NCI-H748 (cell line): Measurements from ENCODE around the gene FLYWCH2.

ENCODE experiments used
- DNase-seq: peaks from one replicate; lab custom pipeline; 2025; ENCODE audit not compliant: unreplicated experiment; lab: John Stamatoyannopoulos, UW

Gene FLYWCH2

GRCh38 chr16:2882650-2883457 is at the start of gene FLYWCH2:
FLYWCH2 (plus strand) TSS chr16:2883215; CDS start chr16:2896450, 13,235 bp downstream.
- DNase-seq, result peak; percentile 96

DNA sequence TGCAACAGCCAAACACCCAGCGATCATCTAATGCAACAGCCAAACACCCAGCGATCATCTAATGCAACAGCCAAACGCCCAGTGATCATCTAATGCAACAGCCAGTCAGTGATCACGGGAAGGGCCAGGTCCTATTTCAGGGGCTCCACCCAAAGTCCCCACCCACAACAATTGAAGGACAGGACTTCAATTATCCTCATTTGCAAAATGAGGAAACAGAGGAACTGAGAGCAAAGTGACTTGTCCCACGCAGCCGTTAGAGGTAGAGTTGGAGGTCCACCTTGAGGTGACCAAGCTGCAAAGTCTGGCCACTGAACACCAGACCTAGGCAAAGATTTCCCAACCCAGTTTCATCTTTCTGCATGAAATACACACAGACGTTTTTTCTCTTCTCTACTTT is 49.2 kb upstream of the FLYWCH2 start:
- no peak for DNase-seq

GRCh38 chr16:2834968-2835367 is 48.0 kb upstream of the FLYWCH2 start:
- DNase-seq, result no peak

DNA sequence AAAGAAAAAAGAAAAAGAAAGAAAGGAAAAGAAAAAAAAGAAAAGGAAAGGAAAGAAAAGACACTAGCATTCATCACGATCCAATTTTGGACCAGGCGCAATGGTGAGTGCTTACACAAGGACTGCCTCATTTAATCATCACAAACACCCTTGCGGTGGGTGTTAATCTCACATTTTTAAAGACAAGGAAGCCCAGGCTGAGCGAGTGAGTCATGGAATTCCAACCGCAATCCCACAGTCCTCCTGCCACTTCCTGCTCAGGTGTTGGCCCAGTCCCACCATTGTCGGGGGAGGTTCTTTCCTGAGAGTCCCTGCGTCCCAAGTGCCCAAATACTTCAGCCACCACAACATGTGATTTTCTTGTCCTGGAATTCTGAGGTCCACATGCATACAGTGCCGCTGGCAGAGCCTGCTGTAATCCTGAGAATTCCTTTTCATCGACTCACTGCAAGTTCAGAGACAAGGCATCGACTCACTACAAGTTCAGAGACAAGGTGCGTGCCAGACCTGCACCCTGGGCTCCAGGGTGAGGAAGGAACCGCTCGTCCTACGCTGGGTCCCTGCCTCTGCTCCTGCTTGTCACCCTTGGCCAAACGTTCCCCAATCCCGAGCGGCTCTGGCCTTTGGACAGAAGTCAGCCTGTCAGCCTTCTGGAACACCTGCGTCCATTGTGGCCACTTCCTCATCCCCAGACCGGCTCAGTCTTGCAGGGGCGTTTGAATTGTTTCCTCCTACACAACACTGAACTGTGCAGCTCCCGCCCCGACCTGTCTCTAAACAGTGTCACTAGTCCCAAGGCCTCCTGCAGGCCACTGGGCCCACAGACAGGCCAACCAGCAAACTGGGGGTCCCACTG is 47.1 kb upstream of the FLYWCH2 start:
- DNase-seq, result no peak

DNA sequence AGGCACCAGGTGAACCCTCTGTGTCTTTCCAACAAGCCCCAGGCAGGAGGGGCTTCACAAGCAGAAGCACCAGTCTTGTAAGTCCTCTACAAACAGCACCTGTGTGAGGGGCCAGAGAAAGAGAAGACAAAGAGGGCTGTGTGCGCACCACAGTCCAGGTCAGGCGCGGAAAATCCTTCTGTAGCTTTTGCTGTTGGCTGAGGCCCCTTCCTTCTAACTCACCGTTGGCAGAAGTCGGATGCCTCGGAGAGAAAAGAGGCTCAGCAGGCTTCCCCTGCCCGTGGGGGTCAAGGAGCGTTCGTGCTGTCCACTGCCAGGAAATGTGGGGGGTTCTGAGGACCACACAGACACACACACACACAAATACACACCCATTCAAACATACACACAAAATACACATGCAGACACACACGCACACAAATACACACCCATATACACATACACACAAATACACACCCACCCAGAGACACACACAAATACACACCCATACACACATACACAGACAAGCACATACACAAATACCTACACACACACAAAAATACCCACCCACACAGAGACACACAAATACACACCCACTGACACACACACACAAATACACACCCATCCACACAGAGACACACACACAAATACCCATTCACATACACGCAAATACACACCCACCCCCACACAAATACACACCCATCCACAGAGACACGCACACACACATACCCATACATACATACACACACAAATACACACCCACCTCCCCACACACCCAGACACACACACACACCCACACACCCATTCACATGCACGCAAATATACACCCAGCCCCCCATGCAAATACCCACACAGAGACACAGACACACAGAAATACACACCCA is 46.1 kb upstream of the FLYWCH2 start:
- no peak for DNase-seq

DNA sequence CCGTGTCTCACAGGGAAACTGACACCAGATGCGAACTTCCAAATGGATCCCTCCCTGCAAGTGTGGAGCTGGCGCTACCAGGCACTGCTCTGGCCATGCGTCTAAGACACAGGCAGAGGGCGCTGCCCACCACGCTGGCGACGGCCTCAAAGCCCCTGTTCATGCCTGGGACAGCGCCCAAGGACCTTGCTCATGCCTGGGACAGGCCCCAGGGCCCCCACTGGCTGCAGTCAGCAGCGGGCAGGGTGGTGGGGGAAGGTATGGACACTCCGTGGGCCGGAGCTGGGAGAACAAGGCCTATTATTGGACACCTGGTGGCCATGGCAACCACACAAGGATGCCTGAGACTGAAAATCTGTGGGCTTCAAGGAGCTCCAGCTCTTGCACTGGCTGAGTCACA is 44.1 kb upstream of the FLYWCH2 start:
- DNase-seq, result peak; percentile 51

DNA sequence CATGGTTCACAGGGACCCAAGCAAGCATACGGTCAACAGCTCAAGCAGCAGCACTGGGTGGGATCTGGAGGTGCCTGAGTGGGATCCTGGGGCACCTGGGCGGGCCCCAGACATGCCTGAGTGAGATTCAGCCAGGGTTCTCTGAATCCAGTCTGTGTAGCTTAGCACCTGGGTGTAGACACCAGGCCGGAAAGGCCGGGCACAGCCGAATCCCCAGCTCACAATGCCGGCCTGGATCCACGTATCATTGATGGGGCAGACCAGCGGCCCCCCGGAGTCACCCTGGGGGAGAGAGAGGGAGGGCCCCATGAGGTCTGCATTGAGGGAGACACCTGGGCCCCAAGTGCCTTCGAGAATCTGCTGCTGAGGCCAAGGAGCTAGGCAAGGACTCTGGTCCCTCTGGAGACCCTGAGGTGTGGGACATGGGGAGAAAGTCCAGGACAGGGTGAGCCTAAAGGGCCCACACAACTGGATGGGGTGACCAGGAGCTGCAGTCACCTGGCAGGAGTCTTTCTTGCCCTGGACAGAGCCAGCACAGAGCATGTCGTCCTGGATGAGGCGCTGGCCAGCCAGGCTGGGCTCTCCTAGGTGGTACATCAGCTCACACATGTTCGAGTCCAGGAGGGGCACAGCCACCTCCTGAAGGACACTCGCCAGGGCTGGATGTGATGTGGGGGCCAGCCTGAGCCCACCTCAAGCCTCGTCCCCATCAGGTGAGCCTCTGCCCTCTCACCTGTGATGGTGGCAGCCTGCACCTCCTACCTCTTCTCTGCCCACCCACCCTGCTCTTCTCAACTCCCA is 43.2 kb upstream of the FLYWCH2 start:
- DNase-seq, result no peak

- no peak for DNase-seq
These were observed 42.1 kb upstream of the FLYWCH2 start for GRCh38 chr16:2840914-2841313.

- no peak for DNase-seq
These were observed 41.2 kb upstream of the FLYWCH2 start for GRCh38 chr16:2841606-2842339.

DNA sequence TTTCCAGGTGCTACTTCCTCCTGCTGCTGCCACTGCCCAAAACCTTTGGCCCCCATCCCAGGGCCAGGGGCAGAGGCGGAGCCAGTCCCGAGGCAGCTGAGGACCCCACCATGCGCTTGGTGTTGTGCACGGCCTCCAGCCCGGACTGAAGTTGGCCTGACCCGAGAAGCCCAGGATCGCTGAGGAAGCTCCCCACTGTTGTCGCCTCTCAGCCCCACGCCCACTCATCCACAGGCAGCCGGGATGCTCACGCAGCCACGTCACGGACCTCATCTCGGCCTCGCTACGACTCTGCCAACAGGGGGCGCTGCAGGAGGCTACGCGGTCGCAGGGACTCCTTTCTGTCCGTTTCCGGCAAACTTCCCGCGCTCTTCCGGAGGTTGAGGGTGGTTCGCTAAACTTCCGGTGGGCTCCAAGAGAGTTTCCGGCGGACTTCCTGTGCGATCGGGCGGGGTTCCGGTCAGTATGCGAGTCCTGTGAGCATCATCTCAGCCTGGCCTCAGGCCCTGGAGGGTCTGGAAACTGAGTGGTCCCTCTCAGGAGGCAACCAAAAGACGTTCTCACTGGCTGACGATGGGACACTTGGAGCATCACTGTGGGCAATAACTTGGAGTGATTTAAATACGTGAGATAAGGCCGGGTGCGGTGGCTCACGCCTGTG is 40.5 kb upstream of the FLYWCH2 start:
- no peak for DNase-seq

GRCh38 chr16:2843526-2843925 is 39.5 kb upstream of the FLYWCH2 start:
- no peak for DNase-seq

DNA sequence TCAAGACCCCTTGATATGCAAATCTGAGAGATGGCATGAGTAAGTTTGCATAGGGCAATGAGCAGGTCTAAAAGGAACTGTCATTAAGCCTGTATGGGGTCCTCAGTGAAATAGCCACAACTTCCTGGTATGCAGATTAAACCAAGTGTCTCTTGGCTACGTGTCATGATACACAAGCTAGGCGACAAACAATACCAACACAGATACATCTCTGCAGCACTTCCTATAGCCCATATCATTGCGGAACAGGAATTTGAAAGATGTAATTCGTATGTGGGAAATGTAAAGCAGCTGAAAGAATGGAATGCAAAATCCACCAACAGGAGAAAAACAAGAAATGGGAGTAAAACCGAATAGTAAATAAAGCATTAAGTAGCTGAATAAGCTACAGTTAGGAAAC is 37.9 kb upstream of the FLYWCH2 start:
- DNase-seq, result no peak

DNA sequence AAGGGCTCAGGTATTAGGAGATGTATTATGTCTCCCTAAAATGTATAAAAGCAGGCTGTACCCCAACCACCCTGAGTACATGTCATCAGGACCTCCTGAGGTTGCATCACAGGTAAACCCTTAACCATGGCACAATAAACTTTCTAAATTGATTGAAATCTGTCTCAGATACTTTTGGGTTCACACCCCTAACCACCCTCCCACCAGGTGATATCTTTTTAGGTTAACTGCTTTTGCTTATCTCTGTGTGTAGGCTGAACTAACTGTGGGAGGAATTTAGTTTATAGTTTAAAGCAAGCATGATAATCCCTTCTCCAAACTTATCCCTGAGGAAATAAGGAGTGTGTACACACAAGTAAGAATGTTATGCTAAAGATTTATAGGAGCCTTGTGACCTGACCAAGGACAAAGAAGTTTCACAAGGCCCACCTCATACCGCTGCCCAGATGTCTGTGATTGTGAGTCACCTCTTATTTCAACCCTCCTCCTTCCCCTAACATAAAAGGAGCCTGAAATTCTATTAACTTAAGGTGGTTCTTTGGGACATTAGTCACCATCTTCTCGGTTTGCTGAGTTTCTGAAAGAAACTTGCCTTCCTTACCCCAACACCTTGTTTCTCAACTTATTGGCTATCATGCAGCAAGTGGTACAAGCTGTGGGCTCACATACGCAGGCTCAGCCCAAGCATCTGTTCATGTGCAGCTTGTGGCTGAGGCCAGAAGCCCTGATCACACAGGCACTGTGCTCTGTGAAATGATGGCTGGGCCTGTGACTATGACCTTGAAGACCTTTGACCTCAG is 36.3 kb upstream of the FLYWCH2 start:
- DNase-seq, result no peak

GRCh38 chr16:2848933-2849725 is 33.9 kb upstream of the FLYWCH2 start:
- no peak for DNase-seq

DNA sequence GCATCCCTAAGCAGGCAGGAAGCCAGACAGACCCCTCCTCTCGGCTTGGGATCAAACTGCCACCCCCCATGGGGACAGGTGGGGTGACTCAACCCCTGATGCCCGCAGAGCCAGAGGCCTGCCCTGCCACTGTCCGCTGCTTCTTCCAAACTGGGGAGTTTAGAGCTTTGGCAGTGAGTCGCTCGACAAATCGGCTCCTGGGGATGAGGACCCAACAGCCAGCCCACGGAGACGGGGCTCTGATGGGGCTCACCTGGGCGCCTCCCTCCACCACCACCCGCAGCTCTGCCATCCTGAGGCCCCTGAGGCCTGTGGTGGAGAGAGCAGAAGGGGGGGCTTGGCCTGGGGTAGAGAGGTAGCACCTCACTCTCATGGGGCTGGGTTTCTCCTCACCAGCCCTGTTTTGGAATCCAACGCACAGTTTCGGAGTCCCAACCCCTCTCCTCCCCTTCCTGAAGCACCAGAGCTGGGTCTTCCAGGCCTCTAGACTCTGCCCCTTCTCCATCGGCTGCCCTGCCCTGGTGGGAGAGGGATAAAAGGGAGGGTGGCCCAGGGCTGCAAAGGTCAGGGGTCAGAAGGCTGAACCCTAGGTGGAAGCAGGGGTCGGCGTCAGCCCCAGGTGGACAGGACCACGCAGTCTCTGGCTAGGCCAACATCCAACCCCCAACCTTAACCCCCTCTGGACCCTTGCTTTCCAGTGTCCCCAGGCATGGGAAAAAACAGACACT is 30.8 kb upstream of the FLYWCH2 start:
- no peak for DNase-seq

DNA sequence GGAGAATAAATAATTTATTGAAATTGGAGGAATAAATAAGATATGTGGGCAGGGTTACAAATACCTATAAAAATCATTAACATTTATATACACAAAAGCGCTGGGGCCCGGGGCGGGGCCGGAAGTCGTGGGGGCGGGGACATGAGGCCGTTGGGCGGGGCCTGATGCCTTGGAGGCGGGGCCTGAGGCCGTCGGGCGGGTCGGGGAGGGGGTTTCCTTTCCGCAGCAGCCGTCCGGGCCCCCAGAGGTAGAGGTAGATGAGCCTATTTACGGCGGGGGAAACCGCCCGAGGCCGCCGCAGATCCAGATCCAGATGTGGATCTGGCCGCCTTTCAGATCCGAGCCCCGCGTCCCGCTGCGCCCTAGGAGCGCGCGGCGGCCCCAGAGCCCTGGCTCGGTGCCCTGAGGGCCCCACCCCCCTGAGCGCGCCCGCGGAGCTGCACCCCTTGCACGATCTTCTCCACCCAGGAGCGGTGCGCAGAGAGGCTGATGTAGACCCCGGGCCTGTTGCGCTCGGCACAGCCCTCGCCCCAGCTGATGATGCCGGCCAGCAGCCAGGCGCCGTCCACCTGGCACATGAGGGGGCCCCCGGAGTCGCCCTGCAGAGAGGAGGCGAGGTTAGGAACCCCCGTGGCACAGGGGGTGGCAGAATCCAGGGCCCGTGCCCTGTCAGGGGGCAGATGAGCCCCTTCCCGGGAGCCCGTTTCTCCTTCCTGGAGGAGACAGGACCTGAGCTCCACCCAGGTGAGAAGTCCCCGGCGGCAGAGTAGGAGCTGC is 30.1 kb upstream of the FLYWCH2 start:
- DNase-seq, result no peak
